ENCODE measurements around the gene HRH2.

HRH2 gene

GRCh38 chr5:175696855-175697198, 39.0 kb downstream of the HRH2 start:
- H3K4me1 ChIP-seq (ENCODE audit: control insufficient read depth, insufficient read depth, low read length): peaks cover 1% of the 10 kb centered on the region; the same call in 1 of the 2 replicates
- DNase-seq (ENCODE audit: low read depth, low spot score): no peak
- no peaks in the 10 kb centered on the region for H3K9me3 ChIP-seq (ENCODE audit: control insufficient read depth, insufficient read depth, low read length)
- H3K36me3 ChIP-seq (ENCODE audit: control insufficient read depth, insufficient read depth, low read length): no peaks in the 10 kb centered on the region
- H3K4me3 ChIP-seq (ENCODE audit: low read length): no peak overlapping the region
- no CpG with 5 or more reads among the region's 14 CpGs for WGBS (ENCODE audit: insufficient coverage, insufficient read length)
- H3K27me3 ChIP-seq (ENCODE audit: control insufficient read depth, insufficient read depth, low read length): no peaks in the 10 kb centered on the region
- H3K27ac ChIP-seq (ENCODE audit: low read length): no peak overlapping the region

- peaks cover 1% of the 10 kb centered on the region; the same call in 1 of the 2 replicates for H3K4me1 ChIP-seq (ENCODE audit: control insufficient read depth, insufficient read depth, low read length)
- no peak for DNase-seq (ENCODE audit: low read depth, low spot score)
These were observed 40.0 kb downstream of the HRH2 start for GRCh38 chr5:175697846-175698245.

GRCh38 chr5:175698401-175699115, 40.7 kb downstream of the HRH2 start:
- DNase-seq (ENCODE audit: low read depth, low spot score): no peak
- WGBS (ENCODE audit: insufficient coverage, insufficient read length): no CpG with 5 or more reads among the region's 18 CpGs

More at GRCh38 chr5:175697846-175698245, 40.0 kb downstream of the HRH2 start:
- Histone ChIP-seq H3K27ac (ENCODE audit: low read length) (no peak overlapping the region), H3K27me3 (ENCODE audit: control insufficient read depth, insufficient read depth, low read length) (no peaks in the 10 kb centered on the region), H3K36me3 (ENCODE audit: control insufficient read depth, insufficient read depth, low read length) (no peaks in the 10 kb centered on the region), H3K4me3 (ENCODE audit: low read length) (no peak overlapping the region), H3K9me3 (ENCODE audit: control insufficient read depth, insufficient read depth, low read length) (no peaks in the 10 kb centered on the region)
- WGBS (ENCODE audit: insufficient coverage, insufficient read length): no CpG with 5 or more reads among the region's 7 CpGs

GRCh38 chr5:175700991-175701390, 43.1 kb downstream of the HRH2 start:
- peaks cover 1% of the 10 kb centered on the region; the same call in 1 of the 2 replicates for H3K4me1 ChIP-seq (ENCODE audit: control insufficient read depth, insufficient read depth, low read length)
- no peaks in the 10 kb centered on the region for H3K36me3 ChIP-seq (ENCODE audit: control insufficient read depth, insufficient read depth, low read length)
- no peak overlapping the region for H3K4me3 ChIP-seq (ENCODE audit: low read length)
- H3K27me3 ChIP-seq (ENCODE audit: control insufficient read depth, insufficient read depth, low read length): no peaks in the 10 kb centered on the region
- DNase-seq (ENCODE audit: low read depth, low spot score): no peak
- WGBS (ENCODE audit: insufficient coverage, insufficient read length): no CpG with 5 or more reads among the region's 5 CpGs
- H3K9me3 ChIP-seq (ENCODE audit: control insufficient read depth, insufficient read depth, low read length): no peaks in the 10 kb centered on the region
- H3K27ac ChIP-seq (ENCODE audit: low read length): no peak overlapping the region

More at GRCh38 chr5:175698401-175699115, 40.7 kb downstream of the HRH2 start:
- H3K4me3 ChIP-seq (ENCODE audit: low read length): no peak overlapping the region
- no peaks in the 10 kb centered on the region for H3K9me3 ChIP-seq (ENCODE audit: control insufficient read depth, insufficient read depth, low read length)
- no peaks in the 10 kb centered on the region for H3K27me3 ChIP-seq (ENCODE audit: control insufficient read depth, insufficient read depth, low read length)
- H3K27ac ChIP-seq (ENCODE audit: low read length): no peak overlapping the region
- H3K4me1 ChIP-seq (ENCODE audit: control insufficient read depth, insufficient read depth, low read length): peaks cover 1% of the 10 kb centered on the region; the same call in 1 of the 2 replicates
- no peaks in the 10 kb centered on the region for H3K36me3 ChIP-seq (ENCODE audit: control insufficient read depth, insufficient read depth, low read length)

- no CpG with 5 or more reads among the region's 12 CpGs for WGBS (ENCODE audit: insufficient coverage, insufficient read length)
- H3K4me3 ChIP-seq (ENCODE audit: low read length): no peak overlapping the region
- H3K9me3 ChIP-seq (ENCODE audit: control insufficient read depth, insufficient read depth, low read length): no peaks in the 10 kb centered on the region
- H3K36me3 ChIP-seq (ENCODE audit: control insufficient read depth, insufficient read depth, low read length): peaks cover 3% of the 10 kb centered on the region; the same call in 1 of the 2 replicates
- H3K4me1 ChIP-seq (ENCODE audit: control insufficient read depth, insufficient read depth, low read length): no peaks in the 10 kb centered on the region; the same call in 1 of the 2 replicates
- DNase-seq (ENCODE audit: low read depth, low spot score): no peak
- no peaks in the 10 kb centered on the region for H3K27me3 ChIP-seq (ENCODE audit: control insufficient read depth, insufficient read depth, low read length)
- H3K27ac ChIP-seq (ENCODE audit: low read length): no peak overlapping the region
These were observed 43.9 kb downstream of the HRH2 start for GRCh38 chr5:175701797-175702196.

- no peak overlapping the region for H3K4me3 ChIP-seq (ENCODE audit: low read length)
- H3K27ac ChIP-seq (ENCODE audit: low read length): no peak overlapping the region
- DNase-seq (ENCODE audit: low read depth, low spot score): no peak
- H3K9me3 ChIP-seq (ENCODE audit: control insufficient read depth, insufficient read depth, low read length): no peaks in the 10 kb centered on the region
- H3K4me1 ChIP-seq (ENCODE audit: control insufficient read depth, insufficient read depth, low read length): no peaks in the 10 kb centered on the region
- no CpG with 5 or more reads among the region's 6 CpGs for WGBS (ENCODE audit: insufficient coverage, insufficient read length)
- no peaks in the 10 kb centered on the region for H3K27me3 ChIP-seq (ENCODE audit: control insufficient read depth, insufficient read depth, low read length)
- H3K36me3 ChIP-seq (ENCODE audit: control insufficient read depth, insufficient read depth, low read length): peaks cover 3% of the 10 kb centered on the region; the same call in 1 of the 2 replicates
These were observed 48.6 kb downstream of the HRH2 start for GRCh38 chr5:175706499-175706898.

GRCh38 chr5:175707751-175708375, 50.0 kb downstream of the HRH2 start:
- peaks cover 3% of the 10 kb centered on the region; the same call in 1 of the 2 replicates for H3K36me3 ChIP-seq (ENCODE audit: control insufficient read depth, insufficient read depth, low read length)
- no peak overlapping the region for H3K27ac ChIP-seq (ENCODE audit: low read length)
- no peaks in the 10 kb centered on the region for H3K27me3 ChIP-seq (ENCODE audit: control insufficient read depth, insufficient read depth, low read length)
- no peak for DNase-seq (ENCODE audit: low read depth, low spot score)
- no peaks in the 10 kb centered on the region for H3K9me3 ChIP-seq (ENCODE audit: control insufficient read depth, insufficient read depth, low read length)
- WGBS (ENCODE audit: insufficient coverage, insufficient read length): no CpG with 5 or more reads among the region's 16 CpGs
- H3K4me1 ChIP-seq (ENCODE audit: control insufficient read depth, insufficient read depth, low read length): no peaks in the 10 kb centered on the region
- H3K4me3 ChIP-seq (ENCODE audit: low read length): no peak overlapping the region

- WGBS (ENCODE audit: insufficient coverage, insufficient read length): no CpG with 5 or more reads among the region's 13 CpGs
- Histone ChIP-seq H3K36me3 (ENCODE audit: control insufficient read depth, insufficient read depth, low read length) (peaks cover 3% of the 10 kb centered on the region; the same call in 1 of the 2 replicates), H3K4me3 (ENCODE audit: low read length) (no peak overlapping the region), H3K27ac (ENCODE audit: low read length) (no peak overlapping the region), H3K4me1 (ENCODE audit: control insufficient read depth, insufficient read depth, low read length) (no peaks in the 10 kb centered on the region), H3K27me3 (ENCODE audit: control insufficient read depth, insufficient read depth, low read length) (no peaks in the 10 kb centered on the region), H3K9me3 (ENCODE audit: control insufficient read depth, insufficient read depth, low read length) (no peaks in the 10 kb centered on the region)
- DNase-seq (ENCODE audit: low read depth, low spot score): no peak
These were observed 51.5 kb downstream of the HRH2 start for GRCh38 chr5:175709276-175709781.

GRCh38 chr5:175710326-175710725, 52.5 kb downstream of the HRH2 start:
- Histone ChIP-seq H3K4me1 (ENCODE audit: control insufficient read depth, insufficient read depth, low read length) (no peaks in the 10 kb centered on the region), H3K9me3 (ENCODE audit: control insufficient read depth, insufficient read depth, low read length) (no peaks in the 10 kb centered on the region), H3K27ac (ENCODE audit: low read length) (no peak overlapping the region), H3K4me3 (ENCODE audit: low read length) (no peak overlapping the region), H3K36me3 (ENCODE audit: control insufficient read depth, insufficient read depth, low read length) (peaks cover 3% of the 10 kb centered on the region; the same call in 1 of the 2 replicates), H3K27me3 (ENCODE audit: control insufficient read depth, insufficient read depth, low read length) (no peaks in the 10 kb centered on the region)
- no peak for DNase-seq (ENCODE audit: low read depth, low spot score)
- no CpG with 5 or more reads among the region's 6 CpGs for WGBS (ENCODE audit: insufficient coverage, insufficient read length)

GRCh38 chr5:175711031-175711430, 53.2 kb downstream of the HRH2 start:
- WGBS (ENCODE audit: insufficient coverage, insufficient read length): no CpG with 5 or more reads among the region's 5 CpGs
- H3K4me1 ChIP-seq (ENCODE audit: control insufficient read depth, insufficient read depth, low read length): no peaks in the 10 kb centered on the region
- no peaks in the 10 kb centered on the region for H3K27me3 ChIP-seq (ENCODE audit: control insufficient read depth, insufficient read depth, low read length)
- no peak overlapping the region for H3K27ac ChIP-seq (ENCODE audit: low read length)
- no peaks in the 10 kb centered on the region for H3K9me3 ChIP-seq (ENCODE audit: control insufficient read depth, insufficient read depth, low read length)
- H3K4me3 ChIP-seq (ENCODE audit: low read length): no peak overlapping the region
- no peak for DNase-seq (ENCODE audit: low read depth, low spot score)
- H3K36me3 ChIP-seq (ENCODE audit: control insufficient read depth, insufficient read depth, low read length): peaks cover 3% of the 10 kb centered on the region; the same call in 1 of the 2 replicates

Data from iPS DF 6.9 (cell line).